Tibial nerve (tissue), 3 donors: ENCODE measurements around the gene GIT1.
A peak's percentile ranks its signal among the peaks of the same experiment; 100 is the strongest.

Experiments used
- POLR2A ChIP-seq, 2 donors: fragments of 450-650 bp; IDR thresholded peaks; one replicate each; pipeline ENCODE4 v1.6.1; 2017; ENCODE audit warnings: antibody characterized with exemption in 2 of 2, mild to moderate bottlenecking in 2 of 2, moderate library complexity in 2 of 2
- TF ChIP-seq, protein P1 (sequence below), 5 experiments: fragments of 200-600 bp in 3 of 5; fragments of 450-650 bp in 2 of 5; sonication (generic) in 3 of 5; IDR thresholded peaks; one replicate each; pipeline ENCODE4 v1.5.1; 2016 to 2019; ENCODE audit warnings: antibody characterized with exemption in 5 of 5, mild to moderate bottlenecking in 3 of 5, moderate library complexity in 2 of 5

DNA sequence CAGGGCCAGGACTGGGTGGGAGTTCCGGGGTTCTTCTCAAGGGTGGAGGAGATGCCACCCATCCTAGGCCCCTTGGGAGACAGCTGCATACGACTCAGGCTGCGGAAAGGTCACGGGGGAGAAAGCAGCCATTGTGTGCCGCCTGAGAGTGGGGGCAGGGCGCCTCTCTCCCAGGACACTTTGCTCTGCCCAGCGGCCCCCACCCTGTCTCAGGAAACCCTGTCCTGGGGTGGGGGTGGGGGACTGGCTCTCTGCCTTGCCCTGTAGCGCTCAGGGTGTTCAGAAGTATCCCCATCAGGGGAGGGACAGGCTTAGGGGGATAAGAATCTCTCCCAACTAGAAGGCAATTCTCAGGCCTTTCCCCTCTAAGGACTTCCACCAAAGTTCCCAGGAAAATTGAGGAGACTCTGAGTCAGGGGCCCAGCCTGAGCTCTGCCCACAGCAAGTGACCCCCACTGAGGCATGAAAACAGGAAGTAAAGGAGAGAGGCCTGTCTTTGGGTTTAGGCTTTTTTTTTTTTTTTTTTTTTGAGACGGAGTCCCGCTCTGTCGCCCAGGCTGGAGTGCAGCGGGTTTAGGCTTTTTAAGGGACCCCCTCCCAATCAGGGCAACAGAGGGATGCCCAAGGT is 4.9 kb downstream of the GIT1 start:
- TF ChIP-seq, protein P1, sequence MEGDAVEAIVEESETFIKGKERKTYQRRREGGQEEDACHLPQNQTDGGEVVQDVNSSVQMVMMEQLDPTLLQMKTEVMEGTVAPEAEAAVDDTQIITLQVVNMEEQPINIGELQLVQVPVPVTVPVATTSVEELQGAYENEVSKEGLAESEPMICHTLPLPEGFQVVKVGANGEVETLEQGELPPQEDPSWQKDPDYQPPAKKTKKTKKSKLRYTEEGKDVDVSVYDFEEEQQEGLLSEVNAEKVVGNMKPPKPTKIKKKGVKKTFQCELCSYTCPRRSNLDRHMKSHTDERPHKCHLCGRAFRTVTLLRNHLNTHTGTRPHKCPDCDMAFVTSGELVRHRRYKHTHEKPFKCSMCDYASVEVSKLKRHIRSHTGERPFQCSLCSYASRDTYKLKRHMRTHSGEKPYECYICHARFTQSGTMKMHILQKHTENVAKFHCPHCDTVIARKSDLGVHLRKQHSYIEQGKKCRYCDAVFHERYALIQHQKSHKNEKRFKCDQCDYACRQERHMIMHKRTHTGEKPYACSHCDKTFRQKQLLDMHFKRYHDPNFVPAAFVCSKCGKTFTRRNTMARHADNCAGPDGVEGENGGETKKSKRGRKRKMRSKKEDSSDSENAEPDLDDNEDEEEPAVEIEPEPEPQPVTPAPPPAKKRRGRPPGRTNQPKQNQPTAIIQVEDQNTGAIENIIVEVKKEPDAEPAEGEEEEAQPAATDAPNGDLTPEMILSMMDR (IDR thresholded peaks at IDR 0.05) = no peak
- TF ChIP-seq POLR2A (IDR thresholded peaks at IDR 0.05) = peak in 1 of 2 donors; percentile 40
